NCI-H2196 treated with DMSO at 0.1 percent for 48 hours (cell line): Measurements from ENCODE around the gene AMN.
"Not testable (repeated sequence)": the region's sequence is repeated elsewhere in the genome, so short reads cannot be mapped to it uniquely, and the experiment has no call there.

ENCODE experiments used
- DNase-seq: peaks from one replicate; lab custom pipeline; 2025; ENCODE audit not compliant: unreplicated experiment; lab: John Stamatoyannopoulos, UW

AMN gene

GRCh38 chr14:102911991-102912761 lies 10.3 kb upstream of the AMN start:
- DNase-seq: no peak

GRCh38 chr14:102913341-102914211 lies 8.9 kb upstream of the AMN start:
- no peak for DNase-seq

GRCh38 chr14:102914474-102915291 lies 7.8 kb upstream of the AMN start:
- DNase-seq: no peak

- DNase-seq: no peak
Measured at GRCh38 chr14:102915292-102916110, 7.0 kb upstream of the AMN start.

GRCh38 chr14:102916347-102917055 lies 6.0 kb upstream of the AMN start:
- no peak for DNase-seq

GRCh38 chr14:102917056-102917385 lies 5.4 kb upstream of the AMN start:
- no peak for DNase-seq

- DNase-seq: no peak
Measured at GRCh38 chr14:102917469-102918211, 4.8 kb upstream of the AMN start.

- DNase-seq: no peak
Measured at GRCh38 chr14:102918438-102918837, 4.0 kb upstream of the AMN start.

GRCh38 chr14:102920273-102920997 lies 2.0 kb upstream of the AMN start:
- DNase-seq: no peak

- no peak for DNase-seq
Measured at GRCh38 chr14:102920998-102921304, 1.5 kb upstream of the AMN start.

- DNase-seq: no peak
Measured at GRCh38 chr14:102923201-102923924, 900 bp downstream of the AMN start.

- DNase-seq: no peak
Measured at GRCh38 chr14:102923925-102924486, 1.5 kb downstream of the AMN start.

GRCh38 chr14:102924632-102925588 lies 2.4 kb downstream of the AMN start:
- DNase-seq: no peak

GRCh38 chr14:102925646-102926045 lies 3.2 kb downstream of the AMN start:
- no peak for DNase-seq

- DNase-seq: no peak
Measured at GRCh38 chr14:102926104-102926503, 3.6 kb downstream of the AMN start.

- DNase-seq: not testable (repeated sequence)
Measured at GRCh38 chr14:102926840-102927239, 4.4 kb downstream of the AMN start.
